A549 (cell line): Measurements from ENCODE around the gene SMARCD1. TPM values are rescaled to one million over a fixed set of nuclear protein-coding genes. Genes with fewer than 3 reads are reported as not detected.

ENCODE experiments used
- ATAC-seq, 2 experiments: fragments of 200-7000 bp in 1 of 2; fragments of >200 bp in 1 of 2; cut with Nextera tagmentation in 1 of 2; cut with Tn5 transposase in 1 of 2; 3 replicates each; pipeline versions ENCODE4 v1.8.0 to v1.9.1; 2018 to 2020; ENCODE audit warnings: mild to moderate bottlenecking in 1 of 2, moderate library complexity in 1 of 2
- CTCF ChIA-PET: fragments of 300-600 bp; sonication (Branson Sonifier 250); formaldehyde crosslinking; extraction: SDS; loops from one replicate; lab custom pipeline; 2021; ENCODE audit warnings: antibody characterized with exemption, inconsistent platforms; lab: Yijun Ruan, JAX
- POLR2A ChIA-PET: fragments of 350-600 bp; formaldehyde crosslinking; extraction: SDS; loops from one replicate; lab custom pipeline; 2021; ENCODE audit warnings: antibody characterized with exemption, inconsistent platforms; lab: Yijun Ruan, JAX
- DNase-seq, 2 experiments: peaks; one replicate each; pipeline versions ENCODE4 v3.0.0 to v3.0.0-alpha.2; 2011 to 2016; ENCODE audit warnings: low read depth in 1 of 2, low spot score in 1 of 2
- FAIRE-seq: peaks from 2 replicates; lab custom pipeline; 2011; peaks lifted over from hg19 to GRCh38; lab: Jason Lieb, UNC
- H3K27ac ChIP-seq, 2 experiments: fragments of >200 bp; sonication (Bioruptor Twin); formaldehyde crosslinking; 3 replicates each; pipeline ENCODE4 v1.5.1; 2016 to 2017
- H3K4me1 ChIP-seq: fragments of >200 bp; sonication (Bioruptor Twin); formaldehyde crosslinking; 3 replicates; pipeline ENCODE4 v1.6.1; 2016
- H3K4me2 ChIP-seq: fragments of >200 bp; sonication (Bioruptor Twin); formaldehyde crosslinking; 3 replicates; pipeline ENCODE4 v1.6.1; 2016
- H3K4me3 ChIP-seq: fragments of >200 bp; sonication (Bioruptor Twin); formaldehyde crosslinking; 3 replicates; pipeline ENCODE4 v1.5.1; 2016
- H3K9me3 ChIP-seq: fragments of >200 bp; sonication (Bioruptor Twin); formaldehyde crosslinking; 3 replicates; pipeline ENCODE4 v1.6.1; 2016
- ATOH8 ChIP-seq: fragments of 250-450 bp; sonication (Bioruptor Pico); IDR thresholded peaks from 2 replicates; pipeline ENCODE4 v1.5.0; 2020; ENCODE audit warnings: low read depth, mild to moderate bottlenecking, moderate library complexity
- BCL3 ChIP-seq: fragments of >200 bp; sonication (Bioruptor Twin); formaldehyde crosslinking; IDR thresholded peaks from 3 replicates; pipeline ENCODE4 v1.6.1; 2016
- CEBPB ChIP-seq, 2 experiments: fragments of >200 bp in 1 of 2; sonication (Bioruptor Twin) in 1 of 2; formaldehyde crosslinking in 1 of 2; IDR thresholded peaks; 2 replicates each; pipeline ENCODE4 v1.6.1; 2012 to 2016
- E2F6 ChIP-seq: IDR thresholded peaks from 2 replicates; pipeline ENCODE4 v1.6.1; 2012; ENCODE audit warnings: low read depth, borderline replicate concordance
- EP300 ChIP-seq, 2 experiments: fragments of >200 bp; sonication (Bioruptor Twin); formaldehyde crosslinking; IDR thresholded peaks; 2 replicates in 1 of 2; 3 replicates in 1 of 2; pipeline ENCODE4 v1.6.1; 2016 to 2017
- FOSB ChIP-seq: fragments of 250-450 bp; sonication (Bioruptor Pico); IDR thresholded peaks from 2 replicates; pipeline ENCODE4 v1.5.0; 2020; ENCODE audit warnings: mild to moderate bottlenecking, moderate library complexity
- FOSL2 ChIP-seq, 2 experiments: fragments of 450-650 bp in 1 of 2; fragments of >200 bp in 1 of 2; sonication (Bioruptor Twin) in 1 of 2; formaldehyde crosslinking; IDR thresholded peaks; 2 replicates each; pipeline versions ENCODE4 v1.5.0 to v1.6.1; 2016 to 2020; ENCODE audit warnings: mild to moderate bottlenecking in 1 of 2, moderate library complexity in 1 of 2
- FOXS1 ChIP-seq: fragments of 250-450 bp; sonication (Bioruptor Pico); IDR thresholded peaks from 2 replicates; pipeline ENCODE4 v1.5.0; 2020; ENCODE audit warnings: mild to moderate bottlenecking, moderate library complexity
- HEYL ChIP-seq: fragments of 250-450 bp; sonication (Bioruptor Pico); IDR thresholded peaks from 2 replicates; pipeline ENCODE4 v1.8.0; 2021; ENCODE audit warnings: mild to moderate bottlenecking, moderate library complexity
- HMGXB4 ChIP-seq: fragments of 250-450 bp; sonication (Bioruptor Pico); IDR thresholded peaks from 2 replicates; pipeline ENCODE4 v1.5.0; 2021; ENCODE audit warnings: mild to moderate bottlenecking, moderate library complexity, borderline replicate concordance
- JUN ChIP-seq, 2 experiments: fragments of >200 bp; sonication (Bioruptor Twin); formaldehyde crosslinking; IDR thresholded peaks; 2 replicates in 1 of 2; 3 replicates in 1 of 2; pipeline ENCODE4 v1.6.1; 2016 to 2017
- KDM5A ChIP-seq: fragments of 200-600 bp; sonication (generic); IDR thresholded peaks from 2 replicates; pipeline ENCODE4 v1.6.1; 2016; ENCODE audit warnings: antibody characterized with exemption, mild to moderate bottlenecking
- MAX ChIP-seq: IDR thresholded peaks from 2 replicates; pipeline ENCODE4 v1.6.1; 2012
- MYC ChIP-seq: IDR thresholded peaks from 2 replicates; pipeline ENCODE4 v1.6.1; 2012; ENCODE audit warnings: mild to moderate bottlenecking, inconsistent platforms, low read length, improper control_type of control experiment, borderline replicate concordance
- NFE2L2 ChIP-seq: fragments of 150-350 bp; conservative IDR thresholded peaks from 2 replicates; pipeline ENCODE4 v1.6.1; 2014; ENCODE audit warnings: low read length
- PBX3 ChIP-seq: IDR thresholded peaks from 2 replicates; pipeline ENCODE4 v1.6.1; 2012
- PHF8 ChIP-seq: fragments of 200-600 bp; sonication (generic); IDR thresholded peaks from 2 replicates; pipeline ENCODE4 v1.6.1; 2016; ENCODE audit warnings: low read depth, mild to moderate bottlenecking, antibody characterized with exemption, moderate library complexity, borderline replicate concordance
- POLR2A ChIP-seq: IDR thresholded peaks from 2 replicates; pipeline ENCODE4 v1.6.1; 2012; ENCODE audit warnings: mild to moderate bottlenecking, low read length
- RARB ChIP-seq: fragments of 250-450 bp; sonication (Bioruptor Pico); IDR thresholded peaks from 2 replicates; pipeline ENCODE4 v1.8.0; 2021; ENCODE audit warnings: mild to moderate bottlenecking, moderate library complexity
- RCOR1 ChIP-seq: fragments of 150-350 bp; IDR thresholded peaks from 2 replicates; pipeline ENCODE4 v1.6.1; 2014; ENCODE audit warnings: antibody characterized with exemption, low read length, low read depth
- RFX5 ChIP-seq: fragments of 450-650 bp; IDR thresholded peaks from 2 replicates; pipeline ENCODE4 v1.7.1; 2014; ENCODE audit warnings: antibody characterized with exemption, mild to moderate bottlenecking, moderate library complexity
- RNF2 ChIP-seq: fragments of 200-600 bp; sonication (generic); IDR thresholded peaks from 2 replicates; pipeline ENCODE4 v1.6.1; 2016; ENCODE audit warnings: low read depth, mild to moderate bottlenecking, antibody characterized with exemption, moderate library complexity, borderline replicate concordance
- SREBF2 ChIP-seq: fragments of 450-650 bp; IDR thresholded peaks from 2 replicates; pipeline ENCODE4 v1.6.1; 2014; ENCODE audit warnings: mild to moderate bottlenecking, moderate library complexity
- ZNF302 ChIP-seq: fragments of 250-450 bp; sonication (Bioruptor Pico); IDR thresholded peaks from 2 replicates; pipeline ENCODE4 v1.9.0; 2021; ENCODE audit warnings: inconsistent platforms, mild to moderate bottlenecking, moderate library complexity
- WGBS: methylation state at CpG from one replicate; pipeline ENCODE4 v1.1.6; 2017; ENCODE audit errors: missing lambda C conversion rate; 5-methylcytosine and 5-hydroxymethylcytosine counted together
- polyA plus RNA-seq, 4 experiments: library from polyadenylated mRNA; depleted of rRNA in 3 of 4; stranded (reverse); fragments of >200 nt; fragmentation: RNase III in 1 of 4; extraction: RNeasy Plus Mini Kit Qiagen cat#74134 plus additional on column Dnase treatment in 1 of 4; gene quantifications; 2 replicates in 3 of 4; 3 replicates in 1 of 4; pipeline ENCODE4 v1.2.3, GENCODE V29; 2011 to 2017

SMARCD1 gene
- polyA plus RNA-seq, 2 of the 4 experiments (the other 2 are of a cell fraction): 62.5 to 80.7 TPM

- Histone ChIP-seq H3K9me3 (no peaks in the 10 kb centered on the region), H3K4me1 (peaks cover 29% of the 10 kb centered on the region), H3K4me3 (peak overlapping the region; percentile 68), H3K4me2 (peak overlapping the region; percentile 83), H3K27ac (peak overlapping the region; percentile 71 to 90)
- ChIA-PET POLR2A (interaction anchor here (0.6 to 4.3 kb wide), 14 partner anchors 8 to 371 kb away, joined by 3 to 45 read pairs (median 6); partner anchors contain the start of genes CERS5, NCKAP5L and SMARCD1), CTCF (interaction anchor here (0.6 to 17.7 kb wide), 19 partner anchors 14 to 205 kb away, joined by 3 to 309 read pairs (median 7); partner anchors contain the start of genes CERS5, GPD1 and SMARCD1)
- DNase-seq (peak in 1 of 2 experiments; percentile 66), ATAC-seq (peak; percentile 32 to 44), FAIRE-seq (no peak)
- TF ChIP-seq BCL3 (0 out of 3 replicates have a peak, but pooled peaks have one; percentile 2), E2F6 (no peak), HEYL (CRISPR knock-in tag) (no peak)
- WGBS: 4% methylated on average over 25 of the region's 26 CpGs
Measured at GRCh38 chr12:50112456-50113218, 27.5 kb downstream of the SMARCD1 start.

GRCh38 chr12:50117057-50117622 is 32.0 kb downstream of the SMARCD1 start:
- WGBS: 92% methylated on average over 6 of the region's 6 CpGs
- TF ChIP-seq MYC: no peak
- no peak for TF ChIP-seq NFE2L2
- TF ChIP-seq RNF2: no peak
- TF ChIP-seq SREBF2: no peak
- no peak for TF ChIP-seq PHF8
- no peak overlapping the region for H3K4me3 ChIP-seq
- H3K4me1 ChIP-seq: peaks cover 6% of the 10 kb centered on the region; the same call in 2 of the 3 replicates
- H3K4me2 ChIP-seq: no peak overlapping the region
- no peaks in the 10 kb centered on the region for H3K9me3 ChIP-seq
- CTCF ChIA-PET: interaction anchor here (0.6 to 10.5 kb wide), 4 partner anchors 18 to 316 kb away, joined by 3 to 185 read pairs (median 6); partner anchors contain the start of gene GPD1
- ATAC-seq: no peak
- H3K27ac ChIP-seq: no peak overlapping the region
- no peak for FAIRE-seq
- POLR2A ChIA-PET: no interaction called here
- no peak for DNase-seq

- Histone ChIP-seq H3K4me3 (no peak overlapping the region), H3K4me1 (no peaks in the 10 kb centered on the region), H3K27ac (no peak overlapping the region), H3K9me3 (no peaks in the 10 kb centered on the region), H3K4me2 (no peak overlapping the region)
- POLR2A ChIA-PET: no interaction called here
- CTCF ChIA-PET: interaction anchor here (1.6 kb wide), 2 partner anchors 9 to 10 kb away, joined by 4 to 5 read pairs; no protein-coding TSS in a partner anchor
- no peak for DNase-seq
- no peak for FAIRE-seq
- 89% methylated on average over 2 of the region's 2 CpGs for WGBS
- ATAC-seq: no peak
- TF ChIP-seq RARB (CRISPR knock-in tag): no peak
- no peak for TF ChIP-seq RCOR1
- TF ChIP-seq KDM5A: no peak
- no peak for TF ChIP-seq FOXS1
- TF ChIP-seq PBX3: no peak
- no peak for TF ChIP-seq POLR2A
- TF ChIP-seq RFX5: no peak
- TF ChIP-seq FOSL2 (IDR thresholded peaks at IDR 0.05): no peak
- no peak for TF ChIP-seq FOSL2 (CRISPR knock-in tag; IDR thresholded peaks at IDR 0.05)
- TF ChIP-seq BCL3: no peak
- TF ChIP-seq ATOH8: no peak
- TF ChIP-seq RNF2: no peak
- no peak for TF ChIP-seq CEBPB (IDR thresholded peaks at IDR 0.05)
- no peak for TF ChIP-seq JUN (IDR thresholded peaks at IDR 0.05)
- TF ChIP-seq ZNF302: no peak
- TF ChIP-seq MAX: no peak
- TF ChIP-seq HMGXB4: no peak
- no peak for TF ChIP-seq EP300 (IDR thresholded peaks at IDR 0.05)
- TF ChIP-seq FOSB (CRISPR knock-in tag): no peak
Measured at GRCh38 chr12:50119387-50119786, 34.2 kb downstream of the SMARCD1 start.
